Left colon (tissue), 2 donors: ENCODE data around the gene PITPNM1. TPM values are rescaled to one million over a fixed set of nuclear protein-coding genes. Genes with fewer than 3 reads are reported as not detected.
"Not testable (repeated sequence)": the region's sequence is repeated elsewhere in the genome, so short reads cannot be mapped to it uniquely, and the experiment has no call there.

ENCODE experiments used
- ATAC-seq: fragments of 200-7000 bp; cut with Tn5 transposase; one replicate; pipeline ENCODE4 v1.9.1; 2020; ENCODE audit warnings: mild to moderate bottlenecking, moderate library complexity
- DNase-seq, 2 donors: peaks; one replicate each; pipeline ENCODE4 v3.0.0-alpha.2; 2020
- intact Hi-C, 2 donors: fragments of 100-400 bp; cut with DNase I in 1 of 2; cut with micrococcal nuclease in 1 of 2; formaldehyde crosslinking; loops; one replicate each; pipeline versions ENCODE4 v1.11.2 to v1.14.0; 2022; cut with DNase I, micrococcal nuclease
- long read RNA-seq: library from polyadenylated mRNA; unstranded; transcript quantifications from one replicate; pipeline ENCODE4 v2.0.0, GENCODE V29; 2021
- total RNA-seq, 2 donors: library from RNA; stranded (reverse); fragmentation: NEBNext Ultra II Directional; extraction: Animal tissue kit (Norgen Biotek cat#: 25700); gene quantifications; one replicate each; pipeline ENCODE4 v1.2.1, GENCODE V29; 2021
- donor health status: DM: no; HTN: no; CAD: no.
- donor health status: DM: yes; HTN: yes; CAD: no.

Gene PITPNM1
- total RNA-seq: 100 to 1,000 TPM in 1 of 2 donors, 10 to 100 TPM in 1; 82.0 to 108 TPM
- long read RNA-seq, full-length matches to known transcripts: 1 of 131 reads
- long read RNA-seq, partial matches to known transcripts: 111 of 131 reads
- long read RNA-seq, other reads (novel, unspliced or antisense): 19 of 131 reads

DNA sequence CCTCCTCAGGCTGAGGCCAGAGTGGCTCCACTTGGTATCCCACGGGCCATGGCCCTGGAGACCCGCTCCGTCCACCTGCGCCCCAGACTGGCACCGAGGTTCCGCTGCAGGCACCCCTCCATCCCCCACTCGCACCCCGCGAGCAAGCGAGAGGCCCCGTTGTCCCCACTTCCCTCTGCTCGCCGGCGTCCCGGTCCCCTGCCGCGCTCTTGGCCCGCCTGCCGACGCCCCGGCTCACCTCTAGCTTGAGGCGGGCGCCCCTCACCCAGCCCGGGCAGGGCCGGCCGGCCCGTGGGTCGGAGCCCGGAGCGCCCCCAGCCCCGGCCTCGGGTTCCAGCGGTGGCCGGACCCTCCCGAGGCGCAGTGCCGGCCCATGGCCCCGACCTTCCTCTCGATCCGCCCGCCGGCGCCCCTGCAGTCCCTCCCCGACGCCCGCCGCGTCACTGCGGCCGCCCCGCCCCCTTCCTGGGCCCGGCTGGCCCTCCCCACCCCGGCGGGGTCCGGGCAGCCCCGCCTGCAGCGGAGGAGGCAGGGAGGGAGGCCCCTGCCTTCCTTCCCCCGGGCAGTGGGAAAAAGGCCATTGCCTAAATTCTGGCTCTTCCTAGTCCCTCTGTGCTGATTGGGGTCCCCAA, at the start of gene PITPNM1:
Gene PITPNM1 (minus strand): TSS at position 414 of the 632 bp plus-strand sequence. CDS start 1,183 bp downstream, outside the sequence.
- DNase-seq: peak; percentile 73 to 87
- intact Hi-C loops: loop anchor here in 1 of 2 donors (10.0 kb wide), 1 partner anchor 110 kb away; the partner anchor contains the start of gene RAD9A
- peak; percentile 45 for ATAC-seq

DNA sequence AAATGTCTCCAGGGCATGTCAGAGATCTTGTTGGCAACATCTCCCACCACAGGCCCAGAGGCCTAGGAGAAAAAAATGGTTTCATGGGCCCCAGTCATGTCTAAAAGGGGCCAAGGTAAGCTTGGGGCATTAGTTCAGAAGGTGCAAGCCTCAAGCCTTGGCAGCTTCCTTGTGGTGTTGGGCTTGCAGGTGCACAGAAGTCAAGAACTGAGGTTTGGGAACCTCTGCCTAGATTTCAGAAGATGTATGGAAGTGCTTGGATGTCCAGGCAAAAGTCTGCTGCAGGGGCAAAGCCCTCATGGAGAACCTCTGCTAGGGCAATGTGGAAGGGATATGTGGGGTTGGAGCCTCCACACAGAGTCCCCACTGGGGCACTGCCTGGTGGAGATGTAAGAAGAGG, 46.5 kb upstream of the PITPNM1 start:
- DNase-seq, intact Hi-C loops, ATAC-seq: not testable (repeated sequence)

DNA sequence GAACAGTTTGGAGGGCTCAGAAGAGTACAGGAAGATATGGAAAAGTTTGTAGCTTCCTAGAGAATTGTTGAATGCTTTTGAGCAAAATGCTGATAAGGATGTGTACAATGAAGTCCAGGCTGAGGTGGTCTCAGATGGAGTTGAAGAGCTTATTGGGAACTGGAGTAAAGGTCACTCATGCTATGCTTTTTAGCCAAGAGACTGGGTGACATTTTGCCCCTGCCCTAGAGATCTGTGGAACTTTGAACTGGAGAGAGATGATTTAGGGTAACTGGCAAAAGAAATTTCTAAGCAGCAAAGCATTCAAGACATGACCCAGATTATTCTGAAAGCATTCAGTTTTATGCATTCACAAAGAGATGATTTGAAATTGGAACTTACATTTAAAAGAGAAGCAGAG, 46.0 kb upstream of the PITPNM1 start:
- DNase-seq: no peak
- intact Hi-C loops: no loop called here
- ATAC-seq: no peak

DNA sequence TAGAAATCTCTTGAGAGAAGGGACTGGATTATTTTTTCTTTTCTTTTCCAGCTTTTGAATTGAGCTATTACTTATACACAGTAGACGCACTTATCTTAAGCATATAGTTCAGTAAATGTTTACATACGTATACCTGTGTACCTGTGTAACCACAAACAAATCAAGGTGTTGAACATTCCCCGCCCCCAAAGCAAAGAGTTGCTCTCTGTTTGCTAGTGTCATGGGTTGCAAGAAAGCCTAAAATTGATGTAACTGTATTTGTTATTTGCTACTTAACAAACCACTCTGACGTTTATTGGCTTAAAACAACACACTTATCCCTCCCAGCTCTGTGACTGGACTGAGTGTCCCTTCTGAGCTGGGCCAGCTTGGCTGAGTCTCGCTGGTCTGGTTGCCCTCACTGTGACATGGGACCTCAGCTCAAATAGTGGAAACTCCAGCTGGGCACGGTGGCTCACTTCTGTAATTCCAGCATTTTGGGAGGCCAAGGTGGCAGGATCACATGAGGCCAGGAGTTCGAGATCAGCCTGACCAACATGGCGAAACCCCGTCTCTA, 43.5 kb upstream of the PITPNM1 start:
- ATAC-seq (no peak), DNase-seq (no peak)
- intact Hi-C loops: no loop called here

DNA sequence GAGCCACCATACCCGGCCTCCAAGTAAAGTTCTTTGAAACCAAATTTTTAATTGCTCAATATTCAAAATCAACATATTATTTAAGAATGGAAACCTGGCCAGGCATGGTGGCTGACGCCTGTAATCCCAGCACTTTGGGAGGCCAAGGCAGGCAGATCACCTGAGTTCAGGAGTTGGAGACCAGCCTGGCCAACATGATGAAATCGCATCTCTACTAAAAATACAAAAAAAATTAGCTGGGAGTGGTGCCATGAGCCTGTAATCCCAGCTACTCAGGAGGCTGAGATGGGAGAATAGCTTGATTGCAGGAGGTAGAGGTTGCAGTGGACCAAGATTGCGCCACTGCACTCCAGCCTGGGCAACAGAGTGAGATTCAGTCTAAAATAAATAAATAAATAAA, 42.9 kb upstream of the PITPNM1 start:
- ATAC-seq, DNase-seq, intact Hi-C loops: not testable (repeated sequence)

DNA sequence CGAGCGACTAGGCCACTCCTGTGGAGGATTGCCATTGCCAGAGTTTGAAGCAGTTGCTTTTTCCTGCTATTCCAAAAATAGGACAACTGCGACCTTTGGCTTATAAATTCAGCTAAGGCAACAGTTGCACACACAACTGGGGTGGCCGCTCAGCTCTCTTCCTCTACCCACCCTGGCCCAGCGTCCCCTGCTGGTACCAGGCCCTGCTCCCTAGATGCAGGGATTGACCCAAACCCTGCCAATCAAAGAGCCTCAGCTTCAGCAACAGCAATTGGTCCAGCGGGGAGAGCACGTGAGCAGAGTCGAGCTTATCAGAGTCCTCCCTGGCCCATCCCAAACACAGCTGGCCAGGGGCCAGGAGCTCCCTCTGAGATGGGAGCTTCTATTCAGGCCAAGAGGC, 40.1 kb upstream of the PITPNM1 start:
- ATAC-seq (peak; percentile 76), DNase-seq (peak; percentile 89 to 90)
- intact Hi-C loops: no loop called here

DNA sequence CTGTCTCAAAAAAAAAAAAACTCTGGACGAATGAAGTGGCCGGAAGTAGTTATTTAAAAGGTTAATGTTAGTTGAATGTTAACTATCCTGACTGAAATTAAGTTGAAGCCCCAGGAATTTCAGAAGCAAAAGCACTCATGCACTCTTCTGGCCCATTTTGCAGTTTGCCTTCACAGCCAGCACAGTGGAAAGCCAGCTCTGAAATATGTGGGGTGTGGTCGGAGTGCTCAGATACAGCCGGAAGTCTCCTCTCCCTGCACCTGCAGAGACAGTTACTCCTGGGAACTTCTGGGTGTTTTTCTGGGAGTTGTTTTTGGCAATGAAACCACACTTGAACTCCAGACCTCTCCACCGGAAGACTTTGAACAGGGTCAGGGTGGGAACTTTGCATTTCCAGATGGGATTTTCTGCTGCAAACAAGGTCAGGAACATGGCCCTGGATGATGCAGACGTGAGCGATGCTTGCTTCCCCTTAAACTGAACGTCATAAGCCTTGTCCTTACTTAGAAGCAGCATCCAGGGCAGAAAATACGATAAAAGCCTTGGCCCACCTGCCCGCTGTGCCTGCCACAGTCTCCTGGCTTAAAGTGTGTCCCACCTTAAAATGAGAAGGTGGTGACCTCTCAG, 39.6 kb upstream of the PITPNM1 start:
- DNase-seq (peak; percentile 47 to 78), ATAC-seq (peak; percentile 78)
- intact Hi-C loops: no loop called here

DNA sequence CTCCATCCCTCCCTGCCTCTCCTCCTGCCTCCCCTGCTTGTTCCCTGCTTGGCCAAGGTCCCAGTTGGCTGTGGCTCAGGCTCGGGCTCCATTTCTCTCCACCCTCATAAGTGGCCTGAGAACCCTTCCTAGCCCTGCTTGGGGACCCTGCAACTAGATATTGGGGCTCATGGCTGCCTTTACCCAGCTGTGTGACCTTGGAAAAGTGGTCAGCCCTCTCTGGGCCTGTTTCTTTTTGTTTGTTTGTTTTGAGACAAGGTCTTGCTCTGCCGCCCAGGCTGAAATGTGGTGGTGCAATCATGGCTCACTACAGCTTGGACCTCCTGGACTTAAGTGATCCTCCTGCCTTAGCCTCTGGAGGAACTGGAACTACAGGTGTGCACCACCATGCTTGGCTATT, 38.4 kb upstream of the PITPNM1 start:
- intact Hi-C loops: no loop called here
- ATAC-seq (no peak), DNase-seq (no peak)

DNA sequence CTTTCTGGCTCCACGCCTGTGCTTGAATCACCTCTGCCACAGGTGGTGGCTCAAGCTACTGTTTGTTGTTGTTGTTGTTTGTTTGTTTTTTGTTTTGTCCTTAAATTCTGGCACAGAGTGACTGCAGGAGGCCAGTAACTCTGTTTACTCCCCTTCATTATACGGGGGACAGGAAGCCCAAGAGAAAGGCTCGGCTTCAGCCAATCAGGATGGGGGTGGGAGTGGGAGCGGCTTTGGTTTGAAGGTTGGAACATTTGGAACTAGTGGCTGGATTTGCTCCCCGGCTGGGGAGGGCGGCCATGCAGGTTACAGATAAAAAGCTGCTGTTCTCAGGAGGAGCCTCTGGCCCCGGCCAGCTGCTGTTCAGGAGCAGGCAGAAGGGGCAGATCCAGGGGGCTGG, 37.8 kb upstream of the PITPNM1 start:
- no peak for ATAC-seq
- intact Hi-C loops: no loop called here
- DNase-seq: no peak

DNA sequence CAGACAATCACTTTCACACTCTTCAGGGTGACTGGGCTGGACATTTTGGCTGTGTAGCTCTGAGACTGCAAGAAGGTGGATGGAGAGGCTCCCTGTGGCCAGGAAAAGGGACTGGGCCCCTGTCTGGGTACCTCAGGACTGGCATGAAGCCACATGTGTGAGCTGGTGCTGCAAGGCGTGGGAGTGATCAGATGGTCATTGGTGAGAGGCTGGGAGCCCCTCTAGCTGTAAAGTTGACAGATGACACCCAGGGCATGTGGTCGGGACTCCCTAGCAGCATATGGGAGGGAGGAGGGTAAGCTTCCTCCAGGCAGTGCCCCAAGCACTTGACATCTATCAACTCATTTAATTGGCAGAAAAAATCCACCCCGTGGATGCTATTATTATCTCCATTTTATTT, 37.0 kb upstream of the PITPNM1 start:
- ATAC-seq (no peak), DNase-seq (no peak)
- intact Hi-C loops: no loop called here

DNA sequence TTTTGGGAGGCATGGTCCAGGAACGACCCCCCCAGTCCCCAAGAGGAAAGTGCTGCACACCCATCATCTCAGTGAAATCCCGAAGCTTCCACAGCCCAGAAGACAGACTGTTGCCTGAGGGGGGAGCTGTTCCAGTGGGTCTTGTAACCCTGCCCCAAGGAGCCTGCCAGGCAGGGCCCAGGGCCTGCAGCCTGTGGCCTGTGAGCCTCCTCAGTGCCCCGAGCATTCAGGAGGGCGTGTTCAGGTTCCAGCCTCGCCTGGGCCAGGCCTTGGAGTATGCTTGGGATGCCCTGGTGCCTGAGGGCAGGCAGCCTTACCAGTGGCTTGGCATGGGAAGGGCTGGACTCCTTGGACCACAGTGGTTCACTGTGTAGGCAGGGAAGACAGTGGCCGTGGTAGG, 36.0 kb upstream of the PITPNM1 start:
- intact Hi-C loops: no loop called here
- DNase-seq (no peak), ATAC-seq (no peak)

DNA sequence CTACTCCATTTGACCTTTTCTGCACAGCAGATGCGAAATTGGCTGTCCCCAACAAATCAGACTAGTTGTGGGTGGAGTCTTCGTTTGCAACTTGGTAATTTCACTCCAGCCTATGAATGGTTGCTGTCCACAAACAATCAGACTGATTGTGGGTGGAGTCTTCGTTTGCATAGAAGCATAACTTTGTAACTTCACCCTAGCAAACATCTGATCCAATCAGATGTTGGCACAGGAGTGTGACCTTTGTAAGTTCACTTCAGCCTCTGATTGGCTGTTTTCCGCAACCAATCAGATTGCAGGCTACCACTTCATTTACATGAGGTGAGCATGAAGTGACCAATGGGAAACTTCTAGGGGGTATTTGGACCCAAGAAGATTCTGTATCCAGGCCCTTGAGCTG, 34.4 kb upstream of the PITPNM1 start:
- ATAC-seq (peak; percentile 39), DNase-seq (no peak)
- intact Hi-C loops: no loop called here

DNA sequence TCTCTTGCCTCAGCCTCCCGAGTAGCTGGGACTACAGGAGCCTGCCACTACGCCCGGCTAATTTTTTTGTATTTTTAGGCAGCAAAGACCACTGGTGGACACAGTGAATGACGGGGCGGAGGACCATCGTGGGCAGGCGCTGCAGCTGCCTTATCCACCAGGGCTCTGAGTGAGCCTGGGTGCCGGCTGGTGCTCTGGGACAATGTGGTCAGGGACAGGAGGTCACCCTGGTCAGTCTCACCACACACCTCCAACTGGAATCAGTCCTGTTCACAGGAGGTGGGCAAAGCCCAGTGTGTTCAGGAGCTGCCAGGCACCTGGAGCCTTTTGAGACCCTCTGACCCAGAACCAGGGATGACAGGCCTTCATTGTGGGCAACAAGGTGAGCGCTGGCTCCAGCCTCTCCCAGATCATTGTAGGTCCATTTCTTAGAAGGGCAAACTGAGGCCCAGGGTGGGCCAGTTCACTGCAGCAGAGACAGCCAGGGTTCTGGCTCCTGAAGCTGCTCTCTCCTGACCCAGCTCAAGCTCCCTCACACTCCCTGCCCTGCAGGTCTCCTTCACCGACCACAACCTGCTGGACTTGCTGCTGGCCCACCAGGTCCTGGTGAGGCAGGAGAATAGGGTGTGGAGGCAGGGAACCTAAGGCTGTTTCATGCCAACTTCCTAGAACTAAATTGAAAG, 33.8 kb upstream of the PITPNM1 start:
- intact Hi-C loops: no loop called here
- ATAC-seq (no peak), DNase-seq (no peak)

DNA sequence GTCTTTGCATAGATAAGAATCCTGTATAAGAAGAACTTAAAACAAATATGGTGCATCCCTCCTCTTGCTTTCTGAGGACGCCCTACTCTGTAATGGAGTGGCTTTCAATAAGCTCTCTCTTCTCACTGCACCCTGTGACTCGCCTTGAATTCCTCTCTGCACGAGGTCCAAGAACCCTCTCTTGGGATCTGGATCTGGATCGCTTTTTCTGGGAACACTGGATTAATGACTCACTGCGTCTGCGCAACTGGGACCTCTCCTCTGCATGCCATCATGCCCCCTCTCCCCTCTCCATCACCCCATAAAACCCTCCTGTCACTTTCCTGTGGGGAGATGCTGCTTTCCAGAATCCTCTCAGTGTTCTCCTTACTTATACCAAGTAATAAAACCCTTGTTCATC, 33.1 kb upstream of the PITPNM1 start:
- intact Hi-C loops: no loop called here
- DNase-seq: no peak
- ATAC-seq: no peak

DNA sequence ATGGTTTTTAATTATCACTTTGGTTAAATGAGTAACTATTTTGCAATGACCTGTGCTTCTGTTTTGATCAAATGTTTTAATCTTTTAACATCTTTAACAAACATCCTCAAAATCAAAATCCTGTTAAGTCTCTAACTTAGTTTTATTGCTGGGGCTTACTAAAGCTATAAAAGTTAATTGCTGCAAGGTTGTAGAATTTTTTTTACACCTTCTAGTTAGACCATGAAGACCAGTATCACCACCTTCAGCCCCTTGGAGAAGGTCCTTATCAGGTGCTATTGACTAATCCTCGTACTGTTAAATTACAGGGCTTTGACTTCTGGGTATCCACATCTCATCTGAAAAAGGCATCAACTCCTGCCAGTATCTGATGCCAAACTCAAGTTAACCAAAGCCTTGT, 30.4 kb upstream of the PITPNM1 start:
- intact Hi-C loops: no loop called here
- no peak for DNase-seq
- ATAC-seq: peak; percentile 83

DNA sequence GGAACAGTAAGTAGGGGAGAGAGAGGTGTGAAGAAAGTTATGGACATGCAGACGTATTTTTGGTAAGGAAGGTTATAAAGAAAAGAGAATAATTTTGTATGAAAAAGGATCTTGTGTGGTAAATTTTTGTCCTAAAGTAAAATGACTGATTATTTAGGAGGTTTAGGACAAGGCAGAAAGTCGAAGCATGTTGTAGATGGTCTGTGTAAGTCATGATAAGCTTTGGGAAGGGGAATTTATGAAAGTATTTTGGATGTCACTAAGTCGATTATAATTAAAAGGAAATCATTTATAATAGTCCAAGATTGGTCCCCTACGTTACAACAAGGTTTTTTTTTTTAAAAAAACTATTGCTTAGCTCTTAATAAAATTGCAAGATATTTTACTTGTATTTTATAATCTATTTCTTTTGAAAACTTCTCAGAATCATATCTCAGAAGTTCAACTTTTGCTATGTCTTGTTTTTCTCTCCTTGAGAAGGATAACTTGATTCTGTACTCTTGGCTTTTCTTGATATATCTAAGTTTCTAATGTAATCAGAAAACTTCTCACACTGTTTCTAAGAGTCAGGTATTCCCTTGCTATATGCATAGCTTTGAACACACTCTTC, 29.0 kb upstream of the PITPNM1 start:
- no peak for ATAC-seq
- DNase-seq: no peak
- intact Hi-C loops: no loop called here

DNA sequence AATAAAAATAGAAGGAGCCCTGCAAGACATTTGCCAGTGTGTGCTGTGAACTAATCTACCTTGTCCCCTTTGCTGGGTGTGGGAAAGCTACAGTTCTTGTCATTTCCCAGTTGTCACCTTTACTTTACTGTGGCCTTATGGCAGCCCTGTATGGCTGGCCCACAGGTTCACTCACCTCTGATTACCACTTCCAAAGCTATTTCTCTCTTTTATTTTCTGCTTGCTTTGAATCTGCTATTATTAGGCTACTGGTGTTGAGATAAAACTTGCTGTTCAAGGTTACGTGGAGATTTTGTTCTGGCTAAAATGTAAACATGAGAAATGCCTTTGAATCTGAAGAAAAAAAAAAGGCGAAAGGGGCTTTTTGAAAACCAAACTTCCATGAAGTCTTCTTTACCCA, 27.7 kb upstream of the PITPNM1 start:
- intact Hi-C loops: no loop called here
- DNase-seq (no peak), ATAC-seq (no peak)

DNA sequence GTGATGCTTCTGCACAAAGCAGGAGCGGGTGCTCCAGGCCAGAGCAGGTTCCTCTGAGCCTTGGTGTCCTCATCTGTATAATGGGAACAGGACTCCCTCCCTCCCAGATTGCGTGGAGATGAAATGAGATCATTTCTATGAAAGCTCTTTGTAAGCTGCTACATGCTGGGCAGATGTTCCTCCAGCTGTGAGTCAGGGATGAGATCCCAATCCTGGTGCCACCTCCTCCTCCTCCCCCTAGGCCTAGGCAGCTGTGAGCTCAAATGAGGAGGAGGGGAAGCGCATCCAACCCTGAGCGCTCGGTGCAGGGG, 25.1 kb upstream of the PITPNM1 start:
- intact Hi-C loops: no loop called here
- ATAC-seq (no peak), DNase-seq (no peak)

DNA sequence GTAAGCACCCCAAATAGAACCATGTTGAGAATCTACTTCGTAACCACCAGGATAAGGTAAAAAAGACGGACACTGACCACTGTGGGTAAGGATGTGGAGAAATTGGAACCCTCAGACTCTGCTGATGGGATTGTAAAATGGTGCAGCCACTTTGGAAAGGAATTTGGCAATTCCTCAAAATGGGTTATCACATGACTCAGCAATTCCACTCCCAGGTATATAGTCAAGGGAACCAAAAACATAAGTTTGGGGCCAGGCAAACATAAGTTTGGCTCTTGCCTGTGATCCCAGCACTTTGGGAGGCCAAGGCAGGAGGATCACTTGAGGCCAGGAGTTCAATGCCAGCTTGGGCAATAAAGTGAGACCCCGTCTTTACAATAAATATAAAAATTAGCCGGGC, 23.2 kb upstream of the PITPNM1 start:
- intact Hi-C loops: no loop called here
- ATAC-seq: no peak
- no peak for DNase-seq
